ENCODE measurements around the gene CD180. TPM values are rescaled to one million over a fixed set of nuclear protein-coding genes. Genes with fewer than 3 reads are reported as not detected.

Gene CD180
- polyA plus RNA-seq, 1 donor = 1.1 TPM

GRCh38 chr5:67163231-67163756 lies 33.3 kb downstream of the CD180 start:
- H3K27ac ChIP-seq (ENCODE audit: low read length) = no peak overlapping the region
- WGBS (ENCODE audit: insufficient coverage, low lambda C conversion rate) = no CpG with 5 or more reads among the region's 44 CpGs
- no peaks in the 10 kb centered on the region for H3K27me3 ChIP-seq (ENCODE audit: control insufficient read depth, insufficient read depth, low read length)
- H3K36me3 ChIP-seq (ENCODE audit: control insufficient read depth, insufficient read depth, low read length) = peaks cover 52% of the 10 kb centered on the region
- no peak overlapping the region for H3K4me3 ChIP-seq (ENCODE audit: low read length)
- H3K9me3 ChIP-seq (ENCODE audit: control insufficient read depth, low read depth, low read length) = peaks cover 6% of the 10 kb centered on the region
- no peak for DNase-seq
- H3K4me1 ChIP-seq (ENCODE audit: control insufficient read depth, insufficient read depth, low read length) = peaks cover 7% of the 10 kb centered on the region

- Histone ChIP-seq H3K36me3 (ENCODE audit: control insufficient read depth, insufficient read depth, low read length) (peaks cover 47% of the 10 kb centered on the region), H3K27ac (ENCODE audit: low read length) (no peak overlapping the region)
- WGBS (ENCODE audit: insufficient coverage, low lambda C conversion rate) = no CpG with 5 or more reads among the region's 5 CpGs
These were observed 34.8 kb downstream of the CD180 start for GRCh38 chr5:67161767-67162166.

GRCh38 chr5:67160985-67161384 lies 35.6 kb downstream of the CD180 start:
- H3K36me3 ChIP-seq (ENCODE audit: control insufficient read depth, insufficient read depth, low read length) = peaks cover 53% of the 10 kb centered on the region
- no peak overlapping the region for H3K27ac ChIP-seq (ENCODE audit: low read length)
- peaks cover 6% of the 10 kb centered on the region for H3K9me3 ChIP-seq (ENCODE audit: control insufficient read depth, low read depth, low read length)
- WGBS (ENCODE audit: insufficient coverage, low lambda C conversion rate) = 83% methylated on average over 1 of the region's 3 CpGs
- DNase-seq = no peak
- no peaks in the 10 kb centered on the region for H3K27me3 ChIP-seq (ENCODE audit: control insufficient read depth, insufficient read depth, low read length)
- no peaks in the 10 kb centered on the region for H3K4me1 ChIP-seq (ENCODE audit: control insufficient read depth, insufficient read depth, low read length)
- H3K4me3 ChIP-seq (ENCODE audit: low read length) = no peak overlapping the region

More at GRCh38 chr5:67161767-67162166, 34.8 kb downstream of the CD180 start:
- peaks cover 6% of the 10 kb centered on the region for H3K9me3 ChIP-seq (ENCODE audit: control insufficient read depth, low read depth, low read length)
- DNase-seq = no peak
- no peaks in the 10 kb centered on the region for H3K27me3 ChIP-seq (ENCODE audit: control insufficient read depth, insufficient read depth, low read length)
- H3K4me3 ChIP-seq (ENCODE audit: low read length) = no peak overlapping the region
- H3K4me1 ChIP-seq (ENCODE audit: control insufficient read depth, insufficient read depth, low read length) = peaks cover 6% of the 10 kb centered on the region

- Histone ChIP-seq H3K4me1 (ENCODE audit: control insufficient read depth, insufficient read depth, low read length) (no peaks in the 10 kb centered on the region), H3K27me3 (ENCODE audit: control insufficient read depth, insufficient read depth, low read length) (no peaks in the 10 kb centered on the region), H3K27ac (ENCODE audit: low read length) (no peak overlapping the region), H3K36me3 (ENCODE audit: control insufficient read depth, insufficient read depth, low read length) (peaks cover 50% of the 10 kb centered on the region), H3K9me3 (ENCODE audit: control insufficient read depth, low read depth, low read length) (peaks cover 6% of the 10 kb centered on the region), H3K4me3 (ENCODE audit: low read length) (no peak overlapping the region)
- no peak for DNase-seq
- WGBS (ENCODE audit: insufficient coverage, low lambda C conversion rate) = no CpG with 5 or more reads among the region's 3 CpGs
These were observed 36.3 kb downstream of the CD180 start for GRCh38 chr5:67160272-67160671.

GRCh38 chr5:67156976-67157583 lies 39.5 kb downstream of the CD180 start:
- WGBS (ENCODE audit: insufficient coverage, low lambda C conversion rate) = no CpG with 5 or more reads among the region's 5 CpGs
- Histone ChIP-seq H3K4me3 (ENCODE audit: low read length) (no peak overlapping the region), H3K4me1 (ENCODE audit: control insufficient read depth, insufficient read depth, low read length) (no peaks in the 10 kb centered on the region), H3K27ac (ENCODE audit: low read length) (no peak overlapping the region), H3K36me3 (ENCODE audit: control insufficient read depth, insufficient read depth, low read length) (peaks cover 40% of the 10 kb centered on the region), H3K27me3 (ENCODE audit: control insufficient read depth, insufficient read depth, low read length) (no peaks in the 10 kb centered on the region), H3K9me3 (ENCODE audit: control insufficient read depth, low read depth, low read length) (no peaks in the 10 kb centered on the region)
- no peak for DNase-seq

- Histone ChIP-seq H3K36me3 (ENCODE audit: control insufficient read depth, insufficient read depth, low read length) (peaks cover 43% of the 10 kb centered on the region), H3K27ac (ENCODE audit: low read length) (no peak overlapping the region), H3K9me3 (ENCODE audit: control insufficient read depth, low read depth, low read length) (no peaks in the 10 kb centered on the region), H3K4me1 (ENCODE audit: control insufficient read depth, insufficient read depth, low read length) (no peaks in the 10 kb centered on the region), H3K4me3 (ENCODE audit: low read length) (no peak overlapping the region), H3K27me3 (ENCODE audit: control insufficient read depth, insufficient read depth, low read length) (no peaks in the 10 kb centered on the region)
- no CpG with 5 or more reads among the region's 5 CpGs for WGBS (ENCODE audit: insufficient coverage, low lambda C conversion rate)
- no peak for DNase-seq
These were observed 41.9 kb downstream of the CD180 start for GRCh38 chr5:67154556-67155206.

GRCh38 chr5:67153292-67153691 lies 43.3 kb downstream of the CD180 start:
- DNase-seq = no peak
- H3K4me3 ChIP-seq (ENCODE audit: low read length) = no peak overlapping the region
- WGBS (ENCODE audit: insufficient coverage, low lambda C conversion rate) = 80% methylated on average over 1 of the region's 2 CpGs
- H3K4me1 ChIP-seq (ENCODE audit: control insufficient read depth, insufficient read depth, low read length) = no peaks in the 10 kb centered on the region
- H3K36me3 ChIP-seq (ENCODE audit: control insufficient read depth, insufficient read depth, low read length) = peaks cover 45% of the 10 kb centered on the region
- no peaks in the 10 kb centered on the region for H3K9me3 ChIP-seq (ENCODE audit: control insufficient read depth, low read depth, low read length)
- no peaks in the 10 kb centered on the region for H3K27me3 ChIP-seq (ENCODE audit: control insufficient read depth, insufficient read depth, low read length)
- H3K27ac ChIP-seq (ENCODE audit: low read length) = no peak overlapping the region

- DNase-seq = no peak
- Histone ChIP-seq H3K4me1 (ENCODE audit: control insufficient read depth, insufficient read depth, low read length) (peaks cover 4% of the 10 kb centered on the region), H3K9me3 (ENCODE audit: control insufficient read depth, low read depth, low read length) (no peaks in the 10 kb centered on the region), H3K27ac (ENCODE audit: low read length) (no peak overlapping the region), H3K4me3 (ENCODE audit: low read length) (no peak overlapping the region), H3K36me3 (ENCODE audit: control insufficient read depth, insufficient read depth, low read length) (peaks cover 45% of the 10 kb centered on the region), H3K27me3 (ENCODE audit: control insufficient read depth, insufficient read depth, low read length) (no peaks in the 10 kb centered on the region)
- 100% methylated on average over 2 of the region's 6 CpGs for WGBS (ENCODE audit: insufficient coverage, low lambda C conversion rate)
These were observed 44.2 kb downstream of the CD180 start for GRCh38 chr5:67152400-67152799.

- no peaks in the 10 kb centered on the region for H3K9me3 ChIP-seq (ENCODE audit: control insufficient read depth, low read depth, low read length)
- H3K36me3 ChIP-seq (ENCODE audit: control insufficient read depth, insufficient read depth, low read length) = peaks cover 47% of the 10 kb centered on the region
- no peak for DNase-seq
- no peak overlapping the region for H3K27ac ChIP-seq (ENCODE audit: low read length)
- no peak overlapping the region for H3K4me3 ChIP-seq (ENCODE audit: low read length)
- no peaks in the 10 kb centered on the region for H3K27me3 ChIP-seq (ENCODE audit: control insufficient read depth, insufficient read depth, low read length)
- WGBS (ENCODE audit: insufficient coverage, low lambda C conversion rate) = 83% methylated on average over 1 of the region's 1 CpG
- peaks cover 22% of the 10 kb centered on the region for H3K4me1 ChIP-seq (ENCODE audit: control insufficient read depth, insufficient read depth, low read length)
These were observed 46.6 kb downstream of the CD180 start for GRCh38 chr5:67149951-67150523.

- Histone ChIP-seq H3K9me3 (ENCODE audit: control insufficient read depth, low read depth, low read length) (no peaks in the 10 kb centered on the region), H3K27me3 (ENCODE audit: control insufficient read depth, insufficient read depth, low read length) (no peaks in the 10 kb centered on the region), H3K4me1 (ENCODE audit: control insufficient read depth, insufficient read depth, low read length) (peaks cover 29% of the 10 kb centered on the region), H3K27ac (ENCODE audit: low read length) (no peak overlapping the region), H3K36me3 (ENCODE audit: control insufficient read depth, insufficient read depth, low read length) (peaks cover 41% of the 10 kb centered on the region), H3K4me3 (ENCODE audit: low read length) (no peak overlapping the region)
- 94% methylated on average over 7 of the region's 14 CpGs for WGBS (ENCODE audit: insufficient coverage, low lambda C conversion rate)
- DNase-seq = no peak
These were observed 47.3 kb downstream of the CD180 start for GRCh38 chr5:67149057-67149950.
